Bronchial smooth muscle cell (primary cell): ENCODE results near the gene RNF32. TPM values are rescaled to one million over a fixed set of nuclear protein-coding genes. Genes with fewer than 3 reads are reported as not detected.

Source experiments
- total RNA-seq: library from RNA; depleted of rRNA; stranded (reverse); fragments of >200 nt; gene quantifications from 2 replicates; pipeline ENCODE4 v1.2.1, GENCODE V29; 2014

Gene RNF32
- 1.3 and 2.8 TPM in 2 replicates for total RNA-seq

GRCh38 chr7:156640257-156640948 is at the start of gene RNF32:
Gene RNF32, plus strand, starts transcription at chr7:156640774. Its CDS starts 3,104 bp downstream, at chr7:156643878.

